Upper lobe of left lung (tissue), 4 donors: Measurements from ENCODE around the gene ZNF792.

ENCODE experiments used
- CTCF ChIP-seq, 6 experiments: fragments of 450-650 bp in 4 of 6; fragments of 200-600 bp in 2 of 6; sonication (generic) in 2 of 6; IDR thresholded peaks; one replicate each; pipeline ENCODE4 v1.5.1; 2016 to 2019; ENCODE audit warnings: antibody characterized with exemption in 6 of 6
- POLR2A ChIP-seq, 4 donors: fragments of 450-650 bp; IDR thresholded peaks; one replicate each; pipeline ENCODE4 v1.5.1; 2016 to 2017; ENCODE audit warnings: antibody characterized with exemption in 4 of 4, mild to moderate bottlenecking in 2 of 4
- POLR2AphosphoS5 ChIP-seq, 2 donors: sonication (generic); formaldehyde crosslinking; IDR thresholded peaks; one replicate each; pipeline ENCODE4 v1.5.1; 2017; ENCODE audit warnings: antibody characterized with exemption in 2 of 2

GRCh38 chr19:34936184-34936583 is 27.8 kb downstream of the ZNF792 start:
- TF ChIP-seq CTCF (IDR thresholded peaks at IDR 0.05) = no peak
- no peak for TF ChIP-seq POLR2AphosphoS5 (IDR thresholded peaks at IDR 0.05)
- TF ChIP-seq POLR2A (IDR thresholded peaks at IDR 0.05) = no peak
